HG02973 (cell line): ENCODE data around the gene TBL1X.

ENCODE experiments used
- ATAC-seq: cut with Tn5 transposase; IDR thresholded peaks from one replicate; pipeline ENCODE4 v1.9.1; 2021; ENCODE audit warnings: moderate library complexity; ENCODE audit not compliant: unreplicated experiment

Gene TBL1X

GRCh38 chrX:9494771-9495170 lies 29.9 kb downstream of the TBL1X start:
- no peak for ATAC-seq

- no peak for ATAC-seq
These were observed 30.6 kb downstream of the TBL1X start for GRCh38 chrX:9495496-9495895.

GRCh38 chrX:9498236-9498635 lies 33.4 kb downstream of the TBL1X start:
- ATAC-seq = no peak

DNA sequence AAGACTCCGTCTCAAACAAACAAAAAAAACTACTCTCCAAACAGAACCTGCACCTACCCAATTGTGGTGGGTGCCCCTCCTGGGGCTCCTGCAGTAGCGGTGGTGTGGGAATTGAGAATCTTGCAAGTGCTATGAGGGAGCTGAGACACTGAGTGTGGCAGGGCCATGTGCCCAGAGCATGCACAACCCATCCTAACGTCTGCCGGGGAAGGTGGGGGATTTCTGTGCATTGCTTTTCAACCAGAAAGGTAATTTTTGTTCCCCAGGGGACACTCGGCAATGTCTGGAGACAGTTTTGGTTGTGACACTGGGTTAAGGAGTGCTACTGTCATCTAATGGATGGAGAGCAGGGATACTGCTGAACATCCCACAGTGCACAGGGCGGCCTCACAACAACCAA lies 35.7 kb downstream of the TBL1X start:
- ATAC-seq = no peak

- ATAC-seq = no peak
These were observed 36.5 kb downstream of the TBL1X start for GRCh38 chrX:9501362-9501761.

- ATAC-seq = no peak
These were observed 38.4 kb downstream of the TBL1X start for GRCh38 chrX:9503261-9503660.

GRCh38 chrX:9510366-9510765 lies 45.5 kb downstream of the TBL1X start:
- ATAC-seq = no peak

DNA sequence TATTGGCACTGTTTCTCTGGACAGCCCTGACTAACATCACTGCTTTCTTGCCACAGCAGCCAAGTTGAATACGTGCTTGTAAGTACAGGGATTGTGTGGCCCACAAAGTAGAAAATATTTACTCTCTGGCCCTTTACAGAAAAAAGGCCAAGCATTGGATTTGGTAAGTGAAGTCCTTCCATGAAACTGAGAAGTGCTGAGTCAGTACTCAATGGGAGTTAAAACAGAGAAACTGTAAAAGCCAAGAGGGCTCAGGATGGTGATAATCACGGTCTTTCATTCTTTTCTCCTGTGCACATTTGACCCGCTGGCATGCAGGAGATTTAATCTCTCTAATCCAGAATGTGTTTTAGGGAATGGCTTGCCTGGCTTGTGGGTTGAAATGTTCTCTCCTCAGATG lies 46.1 kb downstream of the TBL1X start:
- no peak for ATAC-seq

- ATAC-seq = no peak
These were observed 50.6 kb downstream of the TBL1X start for GRCh38 chrX:9515489-9515888.

GRCh38 chrX:9515973-9516538 lies 51.2 kb downstream of the TBL1X start:
- ATAC-seq = no peak

- ATAC-seq = no peak
These were observed 51.8 kb downstream of the TBL1X start for GRCh38 chrX:9516635-9517034.

DNA sequence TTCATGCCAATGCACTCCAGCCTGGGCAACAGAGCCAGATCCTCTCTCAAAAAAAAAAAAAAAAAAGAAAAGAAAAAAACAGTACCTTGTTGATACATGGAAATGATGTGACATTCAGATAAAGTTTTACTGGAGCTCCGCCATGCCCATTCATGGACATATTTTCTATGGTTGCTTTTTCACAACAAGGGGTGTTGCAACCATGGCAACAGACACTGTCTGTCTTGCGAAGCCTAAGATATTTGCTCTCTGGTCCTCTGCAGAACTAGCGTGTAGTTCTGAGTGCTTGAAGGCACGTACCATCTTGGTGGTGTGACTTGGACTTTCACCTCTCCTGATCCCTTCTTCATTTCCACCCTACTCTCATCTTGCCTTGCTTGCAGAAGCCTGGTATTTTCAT lies 53.2 kb downstream of the TBL1X start:
- ATAC-seq = no peak

DNA sequence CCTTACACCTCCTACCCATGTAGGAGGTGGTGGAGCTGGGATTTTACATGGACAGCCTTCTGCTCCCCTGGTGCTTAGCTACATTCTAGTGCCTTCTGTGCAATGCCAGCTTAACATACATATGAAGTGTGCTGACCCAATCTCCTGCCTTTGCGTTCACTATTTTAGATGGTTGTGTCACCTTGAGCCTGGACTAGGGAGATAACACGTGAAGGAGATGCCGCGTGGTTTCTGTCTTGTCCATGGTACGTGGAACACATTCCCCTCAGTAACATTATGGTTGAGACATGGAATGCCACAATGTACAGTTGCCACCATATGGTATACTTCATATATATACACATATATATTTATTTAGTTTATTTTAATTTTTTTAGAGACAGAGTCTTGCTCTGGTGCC lies 54.0 kb downstream of the TBL1X start:
- ATAC-seq = no peak

DNA sequence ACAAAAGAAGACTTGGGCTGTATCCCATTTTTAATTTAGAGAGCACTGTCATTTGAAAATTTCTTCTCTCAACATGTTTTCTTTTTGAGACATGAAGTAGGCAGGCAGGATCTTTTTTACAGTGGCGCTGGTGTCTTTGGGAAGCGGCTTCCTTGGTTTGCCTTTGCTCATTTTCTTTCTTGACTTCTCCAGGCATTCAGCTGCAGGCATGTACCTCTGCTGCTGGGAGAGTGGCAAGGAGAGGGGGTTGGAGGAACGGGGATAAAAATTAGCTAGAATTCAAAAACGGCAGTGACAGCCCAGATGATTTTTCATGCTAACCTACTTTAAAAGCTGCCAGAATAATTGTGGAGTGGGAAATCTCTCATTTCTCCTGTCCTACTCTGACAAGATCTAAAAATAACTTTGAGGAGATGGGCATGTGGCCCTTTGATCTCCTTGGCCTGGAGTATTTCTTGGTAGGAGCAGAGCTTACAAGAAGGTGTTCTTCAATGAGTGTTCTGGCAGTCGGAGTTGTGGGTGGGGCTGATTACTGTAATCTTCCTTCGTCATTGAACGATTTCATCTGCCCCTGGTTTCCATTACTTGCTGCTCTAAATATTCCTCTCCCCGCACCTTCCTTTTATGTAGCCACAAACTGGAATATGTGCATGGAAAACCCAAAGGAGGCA lies 54.8 kb downstream of the TBL1X start:
- no peak for ATAC-seq

DNA sequence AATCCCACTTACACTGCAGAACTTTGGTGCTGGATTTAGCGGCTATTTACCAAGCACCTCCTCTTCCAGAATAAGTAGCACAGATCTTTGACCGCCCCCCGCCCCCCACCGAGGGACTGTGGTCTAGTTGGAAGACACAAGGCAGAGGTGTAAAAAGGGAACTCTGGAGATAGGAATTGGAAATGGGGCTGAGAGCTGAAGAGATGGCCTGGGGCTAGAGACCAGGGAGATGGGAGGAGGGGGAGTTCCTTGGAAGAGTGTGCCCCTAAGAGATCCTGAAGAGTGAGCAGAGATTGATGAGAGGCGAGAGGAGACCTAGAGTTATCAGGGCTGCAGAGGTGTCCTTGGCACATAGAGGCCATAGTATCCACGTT lies 55.3 kb downstream of the TBL1X start:
- ATAC-seq = no peak

- no peak for ATAC-seq
These were observed 57.7 kb downstream of the TBL1X start for GRCh38 chrX:9522378-9523155.

GRCh38 chrX:9525511-9526248 lies 60.8 kb downstream of the TBL1X start:
- no peak for ATAC-seq

DNA sequence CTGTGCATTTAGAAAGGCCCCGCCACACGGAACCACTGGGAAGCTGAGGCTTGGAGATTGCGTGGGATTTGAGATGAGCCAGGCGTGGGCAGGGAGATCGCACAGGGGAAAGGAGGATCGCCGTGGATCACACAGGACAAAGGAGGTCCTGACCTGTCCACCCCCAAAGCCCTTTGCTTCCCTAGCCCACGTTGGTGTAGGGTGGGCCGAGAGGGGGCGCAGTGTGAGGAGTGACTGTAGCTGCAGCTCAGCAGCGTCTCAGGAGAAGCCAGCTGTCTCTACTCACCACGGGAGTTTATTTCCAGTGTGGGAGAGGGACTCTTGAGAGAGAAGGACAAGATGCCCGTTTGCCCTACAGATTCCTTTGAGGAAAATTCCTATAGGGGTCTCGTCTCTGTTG lies 62.1 kb downstream of the TBL1X start:
- ATAC-seq = no peak

DNA sequence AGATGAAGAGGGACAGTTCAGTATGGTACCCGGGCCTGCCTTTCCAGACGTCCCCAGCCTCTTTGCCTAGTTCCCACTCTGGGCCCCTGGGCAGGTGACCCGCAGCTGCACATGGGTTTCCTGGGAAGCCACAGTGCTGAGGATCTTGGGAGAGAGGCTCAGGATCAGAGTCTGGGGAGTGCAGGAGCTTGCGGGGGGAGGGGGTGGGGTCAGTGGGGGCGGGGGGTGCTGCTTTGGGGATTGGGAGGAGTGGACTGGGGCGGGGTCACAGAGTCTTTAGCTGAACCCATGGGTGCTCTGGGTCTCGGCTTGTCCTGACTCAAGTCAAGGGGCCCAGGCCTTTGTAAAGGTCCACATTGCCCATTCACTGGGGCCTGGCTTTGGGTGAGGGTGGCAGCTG lies 63.6 kb downstream of the TBL1X start:
- no peak for ATAC-seq

- no peak for ATAC-seq
These were observed 64.4 kb downstream of the TBL1X start for GRCh38 chrX:9529223-9529622.

DNA sequence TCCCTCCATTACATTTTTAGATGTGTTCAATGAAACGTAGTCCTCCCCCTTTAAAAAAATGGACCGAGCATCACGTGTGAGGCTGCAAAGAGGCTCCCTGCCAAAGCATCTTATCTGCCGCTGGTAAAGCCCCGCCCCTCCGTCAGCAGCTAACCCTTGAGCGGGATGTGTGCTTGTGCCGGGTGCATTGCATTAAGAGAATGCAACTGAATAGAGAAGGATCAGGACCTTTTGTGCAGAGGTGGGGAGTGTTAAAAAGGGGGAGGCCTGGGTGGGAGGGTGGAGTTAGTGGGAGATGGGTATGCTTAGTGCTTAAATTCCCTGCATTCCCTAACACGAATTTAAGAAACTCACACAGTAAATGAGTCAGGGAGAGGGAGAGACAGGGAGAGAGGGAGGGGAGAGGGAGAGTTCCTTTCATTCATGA lies 66.0 kb downstream of the TBL1X start:
- peak; percentile 77 for ATAC-seq

- ATAC-seq = no peak
These were observed 67.5 kb downstream of the TBL1X start for GRCh38 chrX:9532349-9532748.
